GM12878 (cell line): ENCODE results near the gene KLF11. TPM values are rescaled to one million over a fixed set of nuclear protein-coding genes. Genes with fewer than 3 reads are reported as not detected.

Experiments
- ATAC-seq: fragments of 200-7000 bp; cut with Tn5 transposase; 3 replicates; pipeline ENCODE4 v1.9.1; 2020; ENCODE audit warnings: mild to moderate bottlenecking, moderate library complexity
- BruUV-seq: library from RNA; stranded (reverse); fragments of 400-500 nt; replicated peaks from 2 replicates; lab custom pipeline; 2021; lab: Mats Ljungman, UMichigan
- CTCF ChIA-PET: fragments of 300-600 bp; sonication (Branson Sonifier 250); formaldehyde crosslinking; extraction: SDS; loops from one replicate; lab custom pipeline; 2021; ENCODE audit warnings: inconsistent platforms; lab: Yijun Ruan, JAX
- POLR2A ChIA-PET: fragments of 350-600 bp; formaldehyde crosslinking; extraction: SDS; loops from one replicate; lab custom pipeline; 2021; ENCODE audit warnings: inconsistent platforms; lab: Charles Lee
- RAD21 ChIA-PET: fragments of 300-600 bp; sonication (Branson Sonifier 250); formaldehyde crosslinking; loops from one replicate; lab custom pipeline; 2023; ENCODE audit warnings: antibody characterized with exemption; ENCODE audit not compliant: unreplicated experiment; lab: Charles Lee
- SMC1A ChIA-PET: fragments of 300-600 bp; sonication (Branson Sonifier 250); formaldehyde crosslinking; loops from one replicate; lab custom pipeline; 2023; ENCODE audit not compliant: unreplicated experiment, uncharacterized antibody; lab: Charles Lee
- DNase-seq: peaks from one replicate; pipeline ENCODE4 v3.0.0-alpha.2; 2011; ENCODE audit warnings: low read depth, low spot score
- FAIRE-seq: peaks from 3 replicates; lab custom pipeline; 2011; peaks lifted over from hg19 to GRCh38; lab: Jason Lieb, UNC
- H2AFZ ChIP-seq: 2 replicates; pipeline ENCODE4 v1.6.0; 2011; ENCODE audit warnings: low read depth, low read length, control low read depth; ENCODE audit not compliant: control insufficient read depth
- H3K27ac ChIP-seq: 2 replicates; pipeline ENCODE4 v1.5.1; 2011; ENCODE audit warnings: control low read depth; ENCODE audit not compliant: control insufficient read depth, insufficient read depth
- H3K27me3 ChIP-seq, 2 experiments: replicated peaks in 1 of 2; 2 replicates each; pipeline versions ENCODE4 v1.6.0 to v1.6.1; 2011; ENCODE audit warnings: low read length in 1 of 2; ENCODE audit not compliant: control insufficient read depth in 2 of 2, insufficient read depth in 2 of 2
- H3K36me3 ChIP-seq, 2 experiments: 2 replicates each; pipeline ENCODE4 v1.5.1; 2011; ENCODE audit warnings: low read length in 1 of 2; ENCODE audit not compliant: control insufficient read depth in 2 of 2, insufficient read depth in 2 of 2
- H3K4me1 ChIP-seq: 2 replicates; pipeline ENCODE4 v1.6.1; 2011; ENCODE audit warnings: mild to moderate bottlenecking, low read length, moderate library complexity, mixed read lengths; ENCODE audit not compliant: control insufficient read depth, insufficient read depth
- H3K4me2 ChIP-seq: 2 replicates; pipeline ENCODE4 v1.6.0; 2011; ENCODE audit warnings: control low read depth; ENCODE audit not compliant: control insufficient read depth, insufficient read depth
- H3K4me3 ChIP-seq: fragments of 200-600 bp; sonication (generic); 2 replicates; pipeline ENCODE4 v1.5.1; 2016
- H3K79me2 ChIP-seq: 2 replicates; pipeline ENCODE4 v1.6.0; 2011; ENCODE audit warnings: low read length; ENCODE audit not compliant: control insufficient read depth, insufficient read depth
- H3K9ac ChIP-seq: 2 replicates; pipeline ENCODE4 v1.8.0; 2011; ENCODE audit warnings: low read length, control low read depth, mixed read lengths; ENCODE audit not compliant: control insufficient read depth, insufficient read depth
- H3K9me3 ChIP-seq: replicated peaks from 3 replicates; pipeline ENCODE4 v1.5.1; 2011; ENCODE audit warnings: mild to moderate bottlenecking, low read length; ENCODE audit not compliant: control insufficient read depth, insufficient read depth
- H4K20me1 ChIP-seq: 2 replicates; pipeline ENCODE4 v1.6.0; 2011; ENCODE audit not compliant: control insufficient read depth, insufficient read depth
- BMI1 ChIP-seq: fragments of 450-650 bp; IDR thresholded peaks from 2 replicates; pipeline ENCODE4 v1.6.1; 2016; ENCODE audit warnings: mild to moderate bottlenecking, moderate library complexity, borderline replicate concordance
- CEBPB ChIP-seq, 2 experiments: fragments of 150-350 bp in 1 of 2; IDR thresholded peaks; 2 replicates each; pipeline ENCODE4 v1.6.1; 2012 to 2014; ENCODE audit warnings: low read depth in 2 of 2, low read length in 2 of 2, borderline replicate concordance in 1 of 2, inconsistent platforms in 1 of 2
- ESRRA ChIP-seq: IDR thresholded peaks from 2 replicates; pipeline ENCODE4 v1.6.1; 2012; ENCODE audit warnings: mild to moderate bottlenecking, low read length, improper control_type of control experiment
- FOXK2 ChIP-seq: fragments of 450-650 bp; IDR thresholded peaks from 2 replicates; pipeline ENCODE4 v1.6.1; 2017; ENCODE audit warnings: mild to moderate bottlenecking, moderate library complexity
- FOXM1 ChIP-seq: IDR thresholded peaks from 2 replicates; pipeline ENCODE4 v1.6.1; 2012; ENCODE audit warnings: low read depth, mild to moderate bottlenecking, inconsistent platforms, low read length, moderate library complexity
- IKZF1 ChIP-seq: fragments of 450-650 bp; conservative IDR thresholded peaks from 2 replicates; pipeline ENCODE4 v1.6.1; 2017; ENCODE audit warnings: antibody characterized with exemption, mild to moderate bottlenecking
- LARP7 ChIP-seq: fragments of 450-650 bp; IDR thresholded peaks from 2 replicates; pipeline ENCODE4 v1.6.1; 2017; ENCODE audit warnings: mild to moderate bottlenecking
- MLLT1 ChIP-seq: fragments of 450-650 bp; IDR thresholded peaks from 2 replicates; pipeline ENCODE4 v1.6.1; 2016; ENCODE audit warnings: mild to moderate bottlenecking
- MYB ChIP-seq: fragments of 150-350 bp; IDR thresholded peaks from 2 replicates; pipeline ENCODE4 v1.6.1; 2014; ENCODE audit warnings: mild to moderate bottlenecking, low read depth, low read length, borderline replicate concordance
- NFXL1 ChIP-seq: fragments of 450-650 bp; IDR thresholded peaks from 2 replicates; pipeline ENCODE4 v1.6.1; 2017; ENCODE audit warnings: antibody characterized with exemption, mild to moderate bottlenecking, borderline replicate concordance
- NFYB ChIP-seq: IDR thresholded peaks from 2 replicates; pipeline ENCODE4 v1.6.1; 2011; ENCODE audit warnings: low read depth, mild to moderate bottlenecking, low read length, improper control_type of control experiment, moderate library complexity; ENCODE audit not compliant: insufficient read depth
- NR2C2 ChIP-seq: IDR thresholded peaks from 2 replicates; pipeline ENCODE4 v1.6.1; 2011; ENCODE audit warnings: borderline replicate concordance, low read depth; ENCODE audit not compliant: control insufficient read depth, insufficient read length
- NRF1 ChIP-seq: conservative IDR thresholded peaks from 2 replicates; pipeline ENCODE4 v1.6.1; 2011; ENCODE audit warnings: mild to moderate bottlenecking, low read depth, low read length, improper control_type of control experiment
- RB1 ChIP-seq: fragments of 450-650 bp; formaldehyde crosslinking; IDR thresholded peaks from 2 replicates; pipeline ENCODE4 v1.6.1; 2017; ENCODE audit warnings: mild to moderate bottlenecking, borderline replicate concordance
- SP1 ChIP-seq: IDR thresholded peaks from one replicate; pipeline ENCODE4 v1.6.1; 2011; ENCODE audit warnings: low read depth, low read length
- SUPT20H ChIP-seq: IDR thresholded peaks from 2 replicates; pipeline ENCODE4 v1.6.1; 2011; ENCODE audit warnings: low read depth, mild to moderate bottlenecking, low read length, moderate library complexity, borderline replicate concordance; ENCODE audit not compliant: control insufficient read depth
- TCF3 ChIP-seq: IDR thresholded peaks from 2 replicates; pipeline ENCODE4 v1.6.1; 2012; ENCODE audit warnings: low read depth, mild to moderate bottlenecking, low read length, borderline replicate concordance; ENCODE audit not compliant: insufficient read depth
- YBX1 ChIP-seq: fragments of 450-650 bp; IDR thresholded peaks from 2 replicates; pipeline ENCODE4 v1.6.1; 2016; ENCODE audit warnings: antibody characterized with exemption
- WGBS: methylation state at CpG from one replicate; pipeline ENCODE4 v1.1.6; 2016; ENCODE audit warnings: low lambda C conversion rate; ENCODE audit not compliant: insufficient replicate concordance, insufficient coverage; ENCODE audit errors: missing lambda C conversion rate; 5-methylcytosine and 5-hydroxymethylcytosine counted together
- in situ Hi-C: fragments of 300-500 bp; cut with MboI; formaldehyde crosslinking; loops from 9 replicates; pipeline ENCODE4 v1.14.3; 2018; ENCODE audit warnings: mixed read lengths
- intact Hi-C: fragments of 100-400 bp; cut with micrococcal nuclease; formaldehyde crosslinking; loops from one replicate; pipeline ENCODE4 v1.14.2; 2022; ENCODE audit not compliant: unreplicated experiment
- polyA plus RNA-seq, 11 experiments: library from polyadenylated mRNA; depleted of rRNA in 4 of 11; unstranded in 6 of 11; stranded (reverse) in 5 of 11; fragments of >200 nt; fragmentation: Nextera tagmentation in 4 of 11; fragmentation: Illumina TruSeq in 1 of 11; extraction: Ambion mirVana in 4 of 11; extraction: Trizol in 1 of 11; gene quantifications; 1 replicate in 1 of 11; 2 replicates in 10 of 11; pipeline versions ENCODE4 v1.2.1 to v1.2.3, GENCODE V29; 2011 to 2016; ENCODE audit warnings: inconsistent platforms in 2 of 11, missing spikeins in 2 of 11, low read depth in 1 of 11
- total RNA-seq, 4 experiments: library from RNA; depleted of rRNA in 3 of 4; stranded (reverse); fragments of >200 nt in 3 of 4; fragmentation: Illumina TruSeq in 1 of 4; extraction: Trizol in 1 of 4; gene quantifications; 2 replicates each; pipeline versions ENCODE4 v1.2.1 to v1.2.3, GENCODE V29; 2013 to 2021
- TF ChIP-seq, protein P1 (sequence below), 3 experiments: IDR thresholded peaks in 2 of 3; conservative IDR thresholded peaks in 1 of 3; 2 replicates each; pipeline ENCODE4 v1.5.1; 2011; ENCODE audit warnings: low read depth in 3 of 3, low read length in 3 of 3, mild to moderate bottlenecking in 3 of 3, control low read depth in 2 of 3, moderate library complexity in 2 of 3, inconsistent platforms in 1 of 3, mixed read lengths in 1 of 3; ENCODE audit not compliant: control insufficient read depth in 2 of 3, insufficient read depth in 1 of 3; ENCODE audit errors: extremely low read depth in 1 of 3

KLF11 gene
- total and polyA plus RNA-seq, 10 of the 15 experiments (the other 5 are each of a cell fraction or from before 2014, with no cell fraction given) = 0.03 to 0.54 (median 0.14) TPM; not detected in 1

DNA sequence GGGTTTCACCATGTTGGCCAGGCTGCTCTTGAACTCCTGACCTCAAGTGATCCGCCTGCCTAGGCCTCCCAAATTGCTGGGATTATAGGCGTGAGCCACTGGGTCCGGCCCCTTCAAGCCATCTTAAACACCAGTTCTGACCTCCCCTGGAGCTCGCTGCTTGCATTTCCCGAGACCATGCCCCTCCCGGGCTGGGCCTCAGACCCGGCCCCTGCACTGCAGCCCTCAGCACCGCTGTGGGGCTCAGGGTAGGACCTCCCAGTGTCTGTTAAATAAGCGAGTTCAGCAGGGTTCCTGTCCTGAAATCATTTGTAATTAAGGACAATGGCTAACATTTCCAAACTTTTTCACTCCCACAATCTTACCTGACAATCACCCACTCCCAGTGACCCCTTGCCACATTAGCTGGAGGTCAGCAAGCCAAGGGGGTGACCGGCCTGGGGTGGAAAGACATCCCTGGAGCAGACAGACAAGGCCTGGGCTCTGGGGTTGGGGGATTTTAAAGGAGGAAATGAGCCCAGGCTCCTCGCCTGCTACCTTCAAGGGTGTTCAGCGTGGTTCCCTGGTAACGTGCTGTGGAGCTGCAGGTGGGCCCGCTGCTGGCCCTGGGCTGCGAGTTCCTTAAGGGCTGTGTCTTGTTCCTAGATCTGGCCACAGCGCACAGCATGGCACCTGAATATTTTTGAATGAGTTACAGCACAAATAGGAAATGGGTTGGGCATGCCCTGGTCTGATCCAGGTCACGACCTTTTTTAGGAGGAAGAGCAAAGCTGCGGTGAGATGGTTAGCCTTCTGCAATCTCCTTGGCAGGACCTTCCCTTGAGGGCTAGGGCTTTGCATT, 21.8 kb downstream of the KLF11 start:
- 48% methylated on average over 18 of the region's 18 CpGs for WGBS
- ATAC-seq = no peak
- POLR2A ChIA-PET = no interaction called here
- no peak overlapping the region for H2AFZ ChIP-seq
- RAD21 ChIA-PET = no interaction called here
- BruUV-seq = no TSS peak
- FAIRE-seq = no peak
- H3K36me3 ChIP-seq = no peaks in the 10 kb centered on the region
- no peaks in the 10 kb centered on the region for H3K79me2 ChIP-seq
- no peaks in the 10 kb centered on the region for H4K20me1 ChIP-seq
- H3K4me2 ChIP-seq = no peak overlapping the region
- H3K4me3 ChIP-seq = no peak overlapping the region
- SMC1A ChIA-PET = interaction anchor here (1.1 kb wide), 1 partner anchor 266 kb away, joined by 3 read pairs; no protein-coding TSS in a partner anchor
- in situ Hi-C loops = no loop called here
- no peak overlapping the region for H3K27ac ChIP-seq
- H3K9me3 ChIP-seq = peaks cover 2% of the 10 kb centered on the region; the same call in 2 of the 3 replicates
- no peaks in the 10 kb centered on the region for H3K4me1 ChIP-seq
- no peak overlapping the region for H3K9ac ChIP-seq
- H3K27me3 ChIP-seq = no peaks in the 10 kb centered on the region
- CTCF ChIA-PET = interaction anchor here (1.7 to 22.8 kb wide), 2 partner anchors 32 to 344 kb away, joined by 4 to 983 read pairs; no protein-coding TSS in a partner anchor
- intact Hi-C loops = no loop called here
- no peak for DNase-seq
- TF ChIP-seq RB1 = no peak
- TF ChIP-seq TCF3 = no peak
- TF ChIP-seq, protein P1, sequence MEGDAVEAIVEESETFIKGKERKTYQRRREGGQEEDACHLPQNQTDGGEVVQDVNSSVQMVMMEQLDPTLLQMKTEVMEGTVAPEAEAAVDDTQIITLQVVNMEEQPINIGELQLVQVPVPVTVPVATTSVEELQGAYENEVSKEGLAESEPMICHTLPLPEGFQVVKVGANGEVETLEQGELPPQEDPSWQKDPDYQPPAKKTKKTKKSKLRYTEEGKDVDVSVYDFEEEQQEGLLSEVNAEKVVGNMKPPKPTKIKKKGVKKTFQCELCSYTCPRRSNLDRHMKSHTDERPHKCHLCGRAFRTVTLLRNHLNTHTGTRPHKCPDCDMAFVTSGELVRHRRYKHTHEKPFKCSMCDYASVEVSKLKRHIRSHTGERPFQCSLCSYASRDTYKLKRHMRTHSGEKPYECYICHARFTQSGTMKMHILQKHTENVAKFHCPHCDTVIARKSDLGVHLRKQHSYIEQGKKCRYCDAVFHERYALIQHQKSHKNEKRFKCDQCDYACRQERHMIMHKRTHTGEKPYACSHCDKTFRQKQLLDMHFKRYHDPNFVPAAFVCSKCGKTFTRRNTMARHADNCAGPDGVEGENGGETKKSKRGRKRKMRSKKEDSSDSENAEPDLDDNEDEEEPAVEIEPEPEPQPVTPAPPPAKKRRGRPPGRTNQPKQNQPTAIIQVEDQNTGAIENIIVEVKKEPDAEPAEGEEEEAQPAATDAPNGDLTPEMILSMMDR (IDR thresholded peaks at IDR 0.05 in 2 of 3, conservative IDR thresholded peaks at IDR 0.05 in 1 of 3; ENCODE audit: control insufficient read depth in 2 of 3, extremely low read depth in 1 of 3, insufficient read depth in 1 of 3, low read depth in 3 of 3, low read length in 3 of 3) = no peak
- no peak for TF ChIP-seq SUPT20H
- TF ChIP-seq MLLT1 = no peak
- no peak for TF ChIP-seq CEBPB (IDR thresholded peaks at IDR 0.05; ENCODE audit: borderline replicate concordance in 1 of 2, low read depth in 2 of 2, low read length in 2 of 2)
- TF ChIP-seq FOXK2 = no peak
- TF ChIP-seq FOXM1 = no peak
- no peak for TF ChIP-seq LARP7
- TF ChIP-seq NFXL1 = no peak
- TF ChIP-seq SP1 = no peak
- no peak for TF ChIP-seq ESRRA
- no peak for TF ChIP-seq NR2C2
- TF ChIP-seq NFYB = no peak
- TF ChIP-seq BMI1 = no peak
- no peak for TF ChIP-seq MYB
- TF ChIP-seq NRF1 = no peak
- TF ChIP-seq YBX1 = no peak
- TF ChIP-seq IKZF1 = no peak
